GM21825 (cell line): Measurements from ENCODE around the gene FAM162B.
"Not testable (repeated sequence)": the region's sequence is repeated elsewhere in the genome, so short reads cannot be mapped to it uniquely, and the experiment has no call there.

Source experiments
- ATAC-seq: cut with Tn5 transposase; IDR thresholded peaks from one replicate; pipeline ENCODE4 v1.9.1; 2021; ENCODE audit warnings: mild to moderate bottlenecking, moderate library complexity; ENCODE audit not compliant: unreplicated experiment

The FAM162B gene

GRCh38 chr6:116764961-116765841 is at the start of gene FAM162B:
FAM162B (minus strand) TSS chr6:116765719; CDS start chr6:116765576, 143 bp downstream.
- ATAC-seq: no peak

GRCh38 chr6:116812051-116812650 is 46.6 kb upstream of the FAM162B start:
- ATAC-seq: no peak

- no peak for ATAC-seq
These were observed 36.5 kb upstream of the FAM162B start for GRCh38 chr6:116801971-116802370.

- no peak for ATAC-seq
These were observed 34.4 kb upstream of the FAM162B start for GRCh38 chr6:116799945-116800344.

GRCh38 chr6:116797585-116797984 is 32.1 kb upstream of the FAM162B start:
- ATAC-seq: no peak

- no peak for ATAC-seq
These were observed 27.7 kb upstream of the FAM162B start for GRCh38 chr6:116793224-116793623.

- ATAC-seq: no peak
These were observed 18.3 kb upstream of the FAM162B start for GRCh38 chr6:116783852-116784251.

- ATAC-seq: no peak
These were observed 14.2 kb upstream of the FAM162B start for GRCh38 chr6:116779573-116780164.

- ATAC-seq: no peak
These were observed 8.4 kb upstream of the FAM162B start for GRCh38 chr6:116773886-116774285.

- ATAC-seq: no peak
These were observed 6.9 kb upstream of the FAM162B start for GRCh38 chr6:116772450-116772849.

GRCh38 chr6:116767715-116768114 is 2.2 kb upstream of the FAM162B start:
- no peak for ATAC-seq

GRCh38 chr6:116766506-116767176 is 1.1 kb upstream of the FAM162B start:
- no peak for ATAC-seq

- no peak for ATAC-seq
These were observed 924 bp downstream of the FAM162B start for GRCh38 chr6:116764629-116764960.

- ATAC-seq: no peak
These were observed 1.5 kb downstream of the FAM162B start for GRCh38 chr6:116763906-116764628.

GRCh38 chr6:116763048-116763447 is 2.5 kb downstream of the FAM162B start:
- ATAC-seq: no peak

GRCh38 chr6:116762235-116762634 is 3.3 kb downstream of the FAM162B start:
- no peak for ATAC-seq

GRCh38 chr6:116761779-116762178 is 3.7 kb downstream of the FAM162B start:
- ATAC-seq: no peak

GRCh38 chr6:116745176-116745575 is 20.3 kb downstream of the FAM162B start:
- no peak for ATAC-seq

- ATAC-seq: no peak
These were observed 23.9 kb downstream of the FAM162B start for GRCh38 chr6:116741571-116741970.

GRCh38 chr6:116740486-116740885 is 25.0 kb downstream of the FAM162B start:
- not testable (repeated sequence) for ATAC-seq

- no peak for ATAC-seq
These were observed 28.5 kb downstream of the FAM162B start for GRCh38 chr6:116737004-116737403.
